Liver (tissue), 9 donors: ENCODE measurements around the gene TMEM114. TPM values are rescaled to one million over a fixed set of nuclear protein-coding genes. Genes with fewer than 3 reads are reported as not detected.

Experiments
- DNase-seq: peaks from one replicate; pipeline ENCODE4 v3.0.0-alpha.2; 2017; ENCODE audit warnings: low spot score
- H3K27ac ChIP-seq, 2 donors: one replicate each; pipeline ENCODE4 v1.7.0; 2013; ENCODE audit warnings: inconsistent platforms in 2 of 2, low read length in 2 of 2, control low read depth in 1 of 2, low read depth in 1 of 2, mild to moderate bottlenecking in 1 of 2
- H3K27me3 ChIP-seq, 4 donors: one replicate each; pipeline versions ENCODE4 v1.6.1 to v1.7.0; 2013; ENCODE audit warnings: low read length in 3 of 4, inconsistent platforms in 1 of 4, mild to moderate bottlenecking in 1 of 4, moderate library complexity in 1 of 4; ENCODE audit not compliant: control insufficient read depth in 4 of 4, insufficient read depth in 4 of 4
- H3K36me3 ChIP-seq, 4 donors: one replicate each; pipeline versions ENCODE4 v1.6.1 to v1.7.0; 2013; ENCODE audit warnings: low read length in 3 of 4, mild to moderate bottlenecking in 3 of 4, low read depth in 1 of 4, moderate library complexity in 1 of 4; ENCODE audit not compliant: control insufficient read depth in 4 of 4, insufficient read depth in 3 of 4
- H3K4me1 ChIP-seq, 4 donors: one replicate each; pipeline versions ENCODE4 v1.6.1 to v1.7.0; 2013; ENCODE audit warnings: low read length in 3 of 4, mild to moderate bottlenecking in 3 of 4, moderate library complexity in 1 of 4; ENCODE audit not compliant: control insufficient read depth in 4 of 4, insufficient read depth in 4 of 4
- H3K4me3 ChIP-seq, 3 donors: one replicate each; pipeline versions ENCODE4 v1.6.1 to v1.7.0; 2013; ENCODE audit warnings: low read length in 3 of 3, control low read depth in 1 of 3, low read depth in 1 of 3, mild to moderate bottlenecking in 1 of 3
- H3K9ac ChIP-seq, 2 donors: one replicate each; pipeline ENCODE4 v1.7.0; 2013; ENCODE audit warnings: low read length in 2 of 2, mild to moderate bottlenecking in 2 of 2, moderate library complexity in 2 of 2, control low read depth in 1 of 2, low read depth in 1 of 2
- H3K9me3 ChIP-seq, 4 donors: one replicate each; pipeline versions ENCODE4 v1.6.1 to v1.7.0; 2013; ENCODE audit warnings: low read length in 3 of 4; ENCODE audit not compliant: control insufficient read depth in 4 of 4
- ATF3 ChIP-seq: IDR thresholded peaks from 2 replicates; pipeline ENCODE4 v1.6.1; 2016; ENCODE audit warnings: antibody characterized with exemption
- CTCF ChIP-seq: fragments of 150-350 bp; IDR thresholded peaks from 2 replicates; pipeline ENCODE4 v1.5.1; 2017; ENCODE audit warnings: improper control_type of control experiment, low read depth, low read length; ENCODE audit not compliant: missing input control
- EGR1 ChIP-seq, 2 donors: IDR thresholded peaks; 2 replicates each; pipeline ENCODE4 v1.6.1; 2016 to 2018; ENCODE audit warnings: antibody characterized with exemption in 2 of 2, low read depth in 2 of 2
- FOXA1 ChIP-seq: IDR thresholded peaks from 2 replicates; pipeline ENCODE4 v1.6.1; 2016; ENCODE audit warnings: antibody characterized with exemption
- FOXA2 ChIP-seq: IDR thresholded peaks from 2 replicates; pipeline ENCODE4 v1.6.1; 2016; ENCODE audit warnings: antibody characterized with exemption
- GABPA ChIP-seq, 2 donors: IDR thresholded peaks in 1 of 2; conservative IDR thresholded peaks in 1 of 2; 2 replicates each; pipeline ENCODE4 v1.6.1; 2016; ENCODE audit warnings: antibody characterized with exemption in 2 of 2, mild to moderate bottlenecking in 1 of 2, moderate library complexity in 1 of 2
- HNF4A ChIP-seq, 2 donors: conservative IDR thresholded peaks; 2 replicates each; pipeline ENCODE4 v1.6.1; 2016; ENCODE audit warnings: antibody characterized with exemption in 2 of 2, mild to moderate bottlenecking in 2 of 2
- HNF4G ChIP-seq: IDR thresholded peaks from 2 replicates; pipeline ENCODE4 v1.6.1; 2016; ENCODE audit warnings: antibody characterized with exemption
- JUND ChIP-seq, 2 donors: IDR thresholded peaks; 2 replicates each; pipeline ENCODE4 v1.6.1; 2016; ENCODE audit warnings: antibody characterized with exemption in 2 of 2
- MAX ChIP-seq: IDR thresholded peaks from 2 replicates; pipeline ENCODE4 v1.6.1; 2016; ENCODE audit warnings: antibody characterized with exemption
- NR2F2 ChIP-seq: IDR thresholded peaks from 2 replicates; pipeline ENCODE4 v1.6.1; 2016; ENCODE audit warnings: antibody characterized with exemption
- RAD21 ChIP-seq, 2 donors: IDR thresholded peaks; 2 replicates each; pipeline ENCODE4 v1.6.1; 2016; ENCODE audit warnings: antibody characterized with exemption in 2 of 2, mild to moderate bottlenecking in 2 of 2
- RXRA ChIP-seq, 2 donors: IDR thresholded peaks; 2 replicates each; pipeline ENCODE4 v1.6.1; 2017 to 2018; ENCODE audit warnings: antibody characterized with exemption in 2 of 2, mild to moderate bottlenecking in 1 of 2
- SP1 ChIP-seq: IDR thresholded peaks from 2 replicates; pipeline ENCODE4 v1.6.1; 2018; ENCODE audit warnings: antibody characterized with exemption, mild to moderate bottlenecking
- TAF1 ChIP-seq: conservative IDR thresholded peaks from 2 replicates; pipeline ENCODE4 v1.6.1; 2016; ENCODE audit warnings: antibody characterized with exemption, mild to moderate bottlenecking
- WGBS: extraction: QIAGEN DNeasy Blood & Tissue Kit; methylation state at CpG from one replicate; pipeline ENCODE4 v1.1.7; 2013; 5-methylcytosine and 5-hydroxymethylcytosine counted together
- polyA plus RNA-seq, 2 donors: library from polyadenylated mRNA; stranded (reverse) in 1 of 2; unstranded in 1 of 2; fragments of 200-250 nt in 1 of 2; fragments of >200 nt in 1 of 2; fragmentation: Nextera tagmentation in 1 of 2; extraction: Ambion mirVana in 1 of 2; gene quantifications; one replicate each; pipeline versions ENCODE4 v1.2.1 to v1.2.3, GENCODE V29; 2013 to 2015
- total RNA-seq, 2 donors: library from RNA; depleted of rRNA; stranded (reverse); fragments of >200 nt; gene quantifications; one replicate each; pipeline ENCODE4 v1.2.3, GENCODE V29; 2014
- donor health status: healthy.
- donor health status: healthy.
- donor health status: healthy.
- donor health status: healthy.
- donor health status: healthy.

Gene TMEM114
- total and polyA plus RNA-seq, 4 donors = not detected

DNA sequence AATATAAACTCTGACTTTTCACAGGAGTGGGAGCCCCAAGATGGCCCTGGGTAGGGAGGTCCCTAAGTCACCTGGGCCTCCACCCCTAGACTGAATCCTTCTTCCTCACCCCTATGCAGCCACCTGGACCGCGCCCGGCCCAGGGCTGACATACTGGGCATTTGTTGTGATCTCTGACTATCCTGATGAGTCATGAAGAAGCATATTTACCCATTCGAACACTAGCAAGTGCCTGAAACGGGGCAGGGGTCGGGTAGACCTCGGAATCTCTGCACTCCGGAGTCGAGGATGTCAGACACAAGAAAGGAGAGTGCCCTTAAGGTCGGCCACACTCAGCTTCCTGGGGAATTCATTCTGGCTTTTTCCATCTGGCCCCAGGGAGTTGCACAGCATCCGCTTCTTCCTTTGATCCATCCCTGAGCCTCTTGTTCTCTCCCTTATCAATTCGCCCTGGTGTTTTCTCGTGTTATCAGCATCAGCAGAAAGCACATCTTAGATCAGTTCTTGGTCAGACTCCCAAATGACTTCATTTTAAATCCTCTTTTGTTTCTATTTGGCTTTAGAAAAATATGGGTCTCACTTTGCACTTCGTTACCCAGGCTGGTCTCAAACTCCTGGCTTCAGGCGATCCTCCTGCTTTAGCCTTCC, 41.6 kb upstream of the TMEM114 start:
- 65% methylated on average over 15 of the region's 15 CpGs for WGBS
- no peaks in the 10 kb centered on the region for H3K9me3 ChIP-seq

DNA sequence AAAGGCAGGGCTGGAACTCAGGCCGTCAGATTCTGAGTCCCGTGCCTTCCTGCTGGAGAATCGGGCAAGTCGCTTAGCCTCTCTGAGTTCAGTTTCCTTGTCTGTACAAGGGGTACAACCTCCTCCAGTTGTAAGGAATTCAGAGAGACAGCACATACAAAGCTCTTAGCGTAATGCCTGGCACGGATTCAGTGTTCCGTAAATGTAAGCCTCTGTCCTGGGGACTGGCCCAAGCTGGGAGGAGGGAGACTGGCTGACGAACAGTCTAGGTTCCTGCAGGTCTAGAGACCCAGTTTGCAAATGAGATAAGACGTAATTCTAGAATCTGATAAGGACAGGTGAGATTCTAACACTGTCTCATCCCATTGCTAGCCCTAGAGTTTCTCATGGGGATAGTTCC, 41.1 kb upstream of the TMEM114 start:
- 92% methylated on average over 9 of the region's 9 CpGs for WGBS
- no peak for DNase-seq
- H3K27ac ChIP-seq = peak overlapping the region in 1 of 2 donors; percentile 64
- no peaks in the 10 kb centered on the region for H3K27me3 ChIP-seq
- no peak for TF ChIP-seq TAF1
- TF ChIP-seq RXRA (IDR thresholded peaks at IDR 0.05) = no peak
- TF ChIP-seq HNF4G = no peak
- TF ChIP-seq JUND (IDR thresholded peaks at IDR 0.05) = no peak
- TF ChIP-seq NR2F2 = no peak
- no peak for TF ChIP-seq FOXA1
- TF ChIP-seq HNF4A (conservative IDR thresholded peaks at IDR 0.05) = no peak
- TF ChIP-seq EGR1 (IDR thresholded peaks at IDR 0.05; ENCODE audit: low read depth in 2 of 2) = no peak
- no peak for TF ChIP-seq ATF3
- TF ChIP-seq CTCF = no peak
- TF ChIP-seq GABPA (IDR thresholded peaks at IDR 0.05 in 1 of 2, conservative IDR thresholded peaks at IDR 0.05 in 1 of 2) = no peak
- TF ChIP-seq SP1 = no peak
- no peak for TF ChIP-seq FOXA2
- TF ChIP-seq RAD21 (IDR thresholded peaks at IDR 0.05) = no peak
- H3K36me3 ChIP-seq = peaks cover 12 to 73% (median 41%) of the 10 kb centered on the region in 4 donors
- H3K4me3 ChIP-seq = no peak overlapping the region
- H3K9me3 ChIP-seq = no peaks in the 10 kb centered on the region
- H3K4me1 ChIP-seq = no peaks in the 10 kb centered on the region
- H3K9ac ChIP-seq = no peak overlapping the region

More for the DNA sequence above, 41.6 kb upstream of the TMEM114 start:
- Histone ChIP-seq H3K27me3 (no peaks in the 10 kb centered on the region), H3K4me1 (no peaks in the 10 kb centered on the region), H3K9ac (no peak overlapping the region), H3K36me3 (peaks cover 12 to 77% (median 45%) of the 10 kb centered on the region in 4 donors), H3K27ac (peak overlapping the region in 1 of 2 donors; percentile 64), H3K4me3 (no peak overlapping the region)
- no peak for TF ChIP-seq FOXA1
- TF ChIP-seq EGR1 (IDR thresholded peaks at IDR 0.05; ENCODE audit: low read depth in 2 of 2) = no peak
- TF ChIP-seq TAF1 = no peak
- no peak for TF ChIP-seq CTCF
- TF ChIP-seq MAX = no peak
- no peak for DNase-seq
